H9 (cell line): ENCODE data around the gene RNASE3. TPM values are rescaled to one million over a fixed set of nuclear protein-coding genes. Genes with fewer than 3 reads are reported as not detected.
"Not testable (repeated sequence)": the region's sequence is repeated elsewhere in the genome, so short reads cannot be mapped to it uniquely, and the experiment has no call there.

Experiments
- DNase-seq: peaks from one replicate; pipeline ENCODE4 v3.0.0-alpha.2; 2017
- H2AFZ ChIP-seq: one replicate; pipeline ENCODE4 v1.6.1; 2013; ENCODE audit warnings: mild to moderate bottlenecking, low read length, control low read depth, moderate library complexity
- H2AK5ac ChIP-seq: 2 replicates; pipeline ENCODE4 v1.6.1; 2013; ENCODE audit warnings: low read length, control low read depth, mixed read lengths; ENCODE audit not compliant: insufficient read length
- H2BK120ac ChIP-seq: one replicate; pipeline ENCODE4 v1.6.1; 2013; ENCODE audit warnings: low read depth, mild to moderate bottlenecking, low read length, control low read depth, inconsistent platforms; ENCODE audit not compliant: poor library complexity, severe bottlenecking
- H2BK12ac ChIP-seq: 2 replicates; pipeline ENCODE4 v1.6.1; 2013; ENCODE audit warnings: low read length, control low read depth, mixed read lengths, low read depth; ENCODE audit not compliant: insufficient read length
- H2BK15ac ChIP-seq: 2 replicates; pipeline ENCODE4 v1.6.1; 2013; ENCODE audit warnings: low read depth, low read length, control low read depth
- H2BK20ac ChIP-seq: one replicate; pipeline ENCODE4 v1.6.1; 2013; ENCODE audit warnings: low read depth, mild to moderate bottlenecking, low read length, control low read depth, inconsistent platforms; ENCODE audit not compliant: poor library complexity, severe bottlenecking
- H2BK5ac ChIP-seq: 2 replicates; pipeline ENCODE4 v1.6.1; 2013; ENCODE audit warnings: low read length, control low read depth, mixed read lengths; ENCODE audit not compliant: insufficient read length
- H3K14ac ChIP-seq: 2 replicates; pipeline ENCODE4 v1.6.1; 2013; ENCODE audit warnings: low read length, control low read depth; ENCODE audit not compliant: insufficient read depth
- H3K18ac ChIP-seq: 2 replicates; pipeline ENCODE4 v1.6.1; 2013; ENCODE audit warnings: low read depth, mild to moderate bottlenecking, mixed read lengths, low read length, control low read depth; ENCODE audit not compliant: insufficient read length
- H3K23ac ChIP-seq: 2 replicates; pipeline ENCODE4 v1.6.1; 2013; ENCODE audit warnings: low read length, control low read depth, mixed read lengths, low read depth; ENCODE audit not compliant: insufficient read length
- H3K23me2 ChIP-seq: 2 replicates; pipeline ENCODE4 v1.6.1; 2013; ENCODE audit warnings: low read depth, mild to moderate bottlenecking, mixed read lengths, low read length, control low read depth; ENCODE audit not compliant: insufficient read length, poor library complexity, severe bottlenecking
- H3K27ac ChIP-seq: 2 replicates; pipeline ENCODE4 v1.5.1; 2013; ENCODE audit warnings: low read length, control low read depth, mixed read lengths, low read depth; ENCODE audit not compliant: insufficient read length
- H3K27me3 ChIP-seq: 2 replicates; pipeline ENCODE4 v1.6.1; 2013; ENCODE audit warnings: low read length, control low read depth, inconsistent platforms; ENCODE audit not compliant: insufficient read depth
- H3K4ac ChIP-seq: 2 replicates; pipeline ENCODE4 v1.6.1; 2013; ENCODE audit warnings: low read depth, mild to moderate bottlenecking, control low read depth, inconsistent platforms, low read length, moderate library complexity
- H3K4me1 ChIP-seq: 2 replicates; pipeline ENCODE4 v1.6.1; 2013; ENCODE audit warnings: low read length, control low read depth, inconsistent platforms; ENCODE audit not compliant: insufficient read depth
- H3K4me2 ChIP-seq: 2 replicates; pipeline ENCODE4 v1.6.1; 2013; ENCODE audit warnings: low read length, control low read depth, mixed read lengths; ENCODE audit not compliant: insufficient read length, insufficient read depth
- H3K56ac ChIP-seq: 2 replicates; pipeline ENCODE4 v1.6.1; 2013; ENCODE audit warnings: low read depth, mild to moderate bottlenecking, mixed read lengths, low read length, control low read depth; ENCODE audit not compliant: insufficient read length
- H3K79me1 ChIP-seq: 2 replicates; pipeline ENCODE4 v1.6.1; 2013; ENCODE audit warnings: low read depth, mild to moderate bottlenecking, moderate library complexity, low read length, control low read depth, inconsistent platforms; ENCODE audit not compliant: insufficient read depth, poor library complexity, severe bottlenecking
- H3K79me2 ChIP-seq: 2 replicates; pipeline ENCODE4 v1.6.1; 2013; ENCODE audit warnings: low read length, control low read depth, inconsistent platforms; ENCODE audit not compliant: insufficient read depth
- H3K9ac ChIP-seq: 2 replicates; pipeline ENCODE4 v1.6.1; 2013; ENCODE audit warnings: low read length, control low read depth, mixed read lengths; ENCODE audit not compliant: insufficient read length; ENCODE audit errors: extremely low read depth
- H3K9me3 ChIP-seq: one replicate; pipeline ENCODE4 v1.6.1; 2013; ENCODE audit warnings: low read depth, low read length, inconsistent platforms; ENCODE audit not compliant: control insufficient read depth
- H3T11ph ChIP-seq: one replicate; pipeline ENCODE4 v1.6.1; 2013; ENCODE audit warnings: mild to moderate bottlenecking, low read length, control low read depth, inconsistent platforms
- H4K20me1 ChIP-seq: one replicate; pipeline ENCODE4 v1.6.1; 2013; ENCODE audit not compliant: control insufficient read depth, insufficient read length, insufficient read depth
- H4K5ac ChIP-seq: 2 replicates; pipeline ENCODE4 v1.6.1; 2013; ENCODE audit warnings: low read depth, mild to moderate bottlenecking, mixed read lengths, low read length, control low read depth; ENCODE audit not compliant: insufficient read length
- H4K8ac ChIP-seq: replicated peaks from 2 replicates; pipeline ENCODE4 v1.6.1; 2013; ENCODE audit warnings: low read length, control low read depth, mixed read lengths, low read depth; ENCODE audit not compliant: insufficient read length
- H4K91ac ChIP-seq: 2 replicates; pipeline ENCODE4 v1.6.1; 2013; ENCODE audit warnings: low read depth, mild to moderate bottlenecking, moderate library complexity, mixed read lengths, low read length, control low read depth; ENCODE audit not compliant: insufficient read length
- H3K27ac Mint-ChIP-seq, 3 experiments: 2 replicates in 2 of 3; 3 replicates in 1 of 3; pipeline ENCODE4 v1.8.0; 2020 to 2021; ENCODE audit warnings: mixed read lengths in 3 of 3, mild to moderate bottlenecking in 1 of 3, moderate library complexity in 1 of 3
- H3K27me3 Mint-ChIP-seq: 2 replicates; pipeline ENCODE4 v1.8.0; 2021; ENCODE audit warnings: low read depth, mild to moderate bottlenecking, moderate library complexity, mixed read lengths
- H3K36me3 Mint-ChIP-seq, 3 experiments: 2 replicates in 2 of 3; 3 replicates in 1 of 3; pipeline ENCODE4 v1.8.0; 2020 to 2021; ENCODE audit warnings: low read depth in 3 of 3, mixed read lengths in 3 of 3; ENCODE audit not compliant: insufficient read depth in 1 of 3
- H3K4me1 Mint-ChIP-seq, 2 experiments: 2 replicates each; pipeline ENCODE4 v1.8.0; 2020; ENCODE audit warnings: mixed read lengths in 2 of 2
- H3K4me3 Mint-ChIP-seq, 2 experiments: 2 replicates in 1 of 2; 3 replicates in 1 of 2; pipeline ENCODE4 v1.8.0; 2020 to 2021; ENCODE audit warnings: mild to moderate bottlenecking in 2 of 2, mixed read lengths in 2 of 2, moderate library complexity in 1 of 2
- H3K9me3 Mint-ChIP-seq, 2 experiments: 2 replicates in 1 of 2; 3 replicates in 1 of 2; pipeline ENCODE4 v1.8.0; 2020; ENCODE audit warnings: mild to moderate bottlenecking in 2 of 2, mixed read lengths in 2 of 2, moderate library complexity in 1 of 2
- WGBS: extraction: QIAGEN DNeasy Blood & Tissue Kit; methylation state at CpG from one replicate; pipeline ENCODE4 v1.1.7; 2013; ENCODE audit warnings: missing lambda C conversion rate, low lambda C conversion rate, mixed read lengths; ENCODE audit not compliant: insufficient read length; ENCODE audit errors: extremely low coverage; 5-methylcytosine and 5-hydroxymethylcytosine counted together
- total RNA-seq: library from RNA; stranded (reverse); gene quantifications from 2 replicates; pipeline ENCODE4 v1.2.1, GENCODE V29; 2021
- TF ChIP-seq, protein P1 (sequence below): fragments of 200-600 bp; sonication (generic); conservative IDR thresholded peaks from 3 replicates; pipeline ENCODE4 v1.8.0; 2021; ENCODE audit warnings: antibody characterized with exemption, mild to moderate bottlenecking

The RNASE3 gene
- total RNA-seq, 1 experiment from 2014 or later: not detected

DNA sequence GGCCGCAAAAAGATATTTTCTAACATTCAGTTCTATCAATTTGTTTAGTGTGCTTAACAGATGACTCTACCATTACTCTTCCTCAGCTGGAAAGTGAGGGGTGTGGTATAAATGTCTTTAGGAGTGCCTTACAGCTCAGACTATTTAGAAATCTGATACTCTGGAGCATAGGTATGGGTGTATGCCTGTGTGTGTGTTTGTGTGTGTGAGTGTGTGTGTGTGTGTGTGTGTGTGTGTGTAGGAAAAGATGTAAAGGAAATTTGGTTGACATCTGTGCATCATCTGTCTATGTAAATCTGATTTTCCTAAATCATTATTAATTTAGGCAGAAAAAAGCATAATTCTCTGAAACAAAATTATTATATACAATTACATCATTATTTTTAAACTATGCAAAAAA, 16.0 kb downstream of the RNASE3 start:
- Histone ChIP-seq H3K79me1 (no peaks in the 10 kb centered on the region), H2BK15ac (no peak overlapping the region)

GRCh38 chr14:20910822-20911221, 19.6 kb downstream of the RNASE3 start:
- peaks cover 20% of the 10 kb centered on the region in 2 experiments for H3K9me3 Mint-ChIP-seq
- H4K5ac ChIP-seq, H3K4me3 Mint-ChIP-seq, H2BK120ac ChIP-seq, H2BK12ac ChIP-seq, H3K23ac ChIP-seq, H2BK15ac ChIP-seq, H3K4me1 ChIP-seq, H2AK5ac ChIP-seq, H4K91ac ChIP-seq, H3K9ac ChIP-seq, H3K56ac ChIP-seq, H4K8ac ChIP-seq, H2AFZ ChIP-seq, H3K23me2 ChIP-seq, H4K20me1 ChIP-seq, H3K27ac Mint-ChIP-seq, H3K79me1 ChIP-seq, H3K4me2 ChIP-seq, H3K36me3 Mint-ChIP-seq, DNase-seq, H3K14ac ChIP-seq, H3T11ph ChIP-seq, H3K79me2 ChIP-seq, H3K18ac ChIP-seq, H3K27ac ChIP-seq, H3K27me3 ChIP-seq, H3K4me1 Mint-ChIP-seq, H2BK20ac ChIP-seq, H2BK5ac ChIP-seq, H3K9me3 ChIP-seq, H3K4ac ChIP-seq: not testable (repeated sequence)
- peaks cover 15% of the 10 kb centered on the region for H3K27me3 Mint-ChIP-seq
- WGBS: no CpG with 5 or more reads among the region's 14 CpGs

More for the DNA sequence above, 16.0 kb downstream of the RNASE3 start:
- Mint-ChIP-seq H3K27me3 (peaks cover 8% of the 10 kb centered on the region), H3K4me3 (no peak overlapping the region), H3K27ac (no peak overlapping the region), H3K9me3 (peaks cover 14 to 17% of the 10 kb centered on the region in 2 experiments), H3K4me1 (peaks cover 10 to 11% of the 10 kb centered on the region in 2 experiments), H3K36me3 (no peaks in the 10 kb centered on the region; a peak in 1 of 7 replicates)
- Histone ChIP-seq H2BK20ac (no peak overlapping the region), H3K56ac (no peak overlapping the region), H3K27me3 (no peaks in the 10 kb centered on the region), H3K4me2 (no peak overlapping the region), H4K91ac (no peak overlapping the region), H3T11ph (no peak overlapping the region), H4K8ac (no peak overlapping the region), H3K27ac (no peak overlapping the region), H3K9me3 (no peaks in the 10 kb centered on the region), H4K20me1 (no peaks in the 10 kb centered on the region), H4K5ac (no peak overlapping the region), H2AFZ (no peak overlapping the region), H2BK120ac (no peak overlapping the region), H3K9ac (no peak overlapping the region), H3K4me1 (no peaks in the 10 kb centered on the region; the same call in 1 of the 2 replicates), H3K23ac (no peak overlapping the region), H2AK5ac (no peak overlapping the region), H3K14ac (no peak overlapping the region), H3K23me2 (no peaks in the 10 kb centered on the region), H2BK12ac (no peak overlapping the region), H3K4ac (no peak overlapping the region), H3K18ac (no peak overlapping the region), H3K79me2 (no peaks in the 10 kb centered on the region), H2BK5ac (no peak overlapping the region)
- TF ChIP-seq, protein P1, sequence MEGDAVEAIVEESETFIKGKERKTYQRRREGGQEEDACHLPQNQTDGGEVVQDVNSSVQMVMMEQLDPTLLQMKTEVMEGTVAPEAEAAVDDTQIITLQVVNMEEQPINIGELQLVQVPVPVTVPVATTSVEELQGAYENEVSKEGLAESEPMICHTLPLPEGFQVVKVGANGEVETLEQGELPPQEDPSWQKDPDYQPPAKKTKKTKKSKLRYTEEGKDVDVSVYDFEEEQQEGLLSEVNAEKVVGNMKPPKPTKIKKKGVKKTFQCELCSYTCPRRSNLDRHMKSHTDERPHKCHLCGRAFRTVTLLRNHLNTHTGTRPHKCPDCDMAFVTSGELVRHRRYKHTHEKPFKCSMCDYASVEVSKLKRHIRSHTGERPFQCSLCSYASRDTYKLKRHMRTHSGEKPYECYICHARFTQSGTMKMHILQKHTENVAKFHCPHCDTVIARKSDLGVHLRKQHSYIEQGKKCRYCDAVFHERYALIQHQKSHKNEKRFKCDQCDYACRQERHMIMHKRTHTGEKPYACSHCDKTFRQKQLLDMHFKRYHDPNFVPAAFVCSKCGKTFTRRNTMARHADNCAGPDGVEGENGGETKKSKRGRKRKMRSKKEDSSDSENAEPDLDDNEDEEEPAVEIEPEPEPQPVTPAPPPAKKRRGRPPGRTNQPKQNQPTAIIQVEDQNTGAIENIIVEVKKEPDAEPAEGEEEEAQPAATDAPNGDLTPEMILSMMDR: no peak
- WGBS: no CpG with 5 or more reads among the region's 1 CpG
- DNase-seq: no peak
